Muscle of leg (tissue), 11 donors: ENCODE data around the gene ELFN2. TPM values are rescaled to one million over a fixed set of nuclear protein-coding genes. Genes with fewer than 3 reads are reported as not detected.

Experiments
- DNase-seq: peaks from one replicate; pipeline ENCODE4 v3.0.0; 2013
- H3K27ac ChIP-seq: one replicate; pipeline ENCODE4 v1.5.1; 2013; ENCODE audit warnings: mild to moderate bottlenecking, low read length, control low read depth
- H3K27me3 ChIP-seq: one replicate; pipeline ENCODE4 v1.6.1; 2013; ENCODE audit warnings: low read length; ENCODE audit not compliant: control insufficient read depth, insufficient read depth
- H3K36me3 ChIP-seq: one replicate; pipeline ENCODE4 v1.6.1; 2013; ENCODE audit warnings: low read length; ENCODE audit not compliant: control insufficient read depth, insufficient read depth
- H3K4me1 ChIP-seq: one replicate; pipeline ENCODE4 v1.6.1; 2013; ENCODE audit warnings: low read length; ENCODE audit not compliant: control insufficient read depth, insufficient read depth
- H3K4me3 ChIP-seq: one replicate; pipeline ENCODE4 v1.5.1; 2013; ENCODE audit warnings: low read length, control low read depth
- H3K9me3 ChIP-seq: replicated peaks from 2 replicates; pipeline ENCODE4 v1.6.1; 2013; ENCODE audit warnings: low read depth, low read length; ENCODE audit not compliant: control insufficient read depth
- whole genome bisulfite sequencing: methylation state at CpG from one replicate; pipeline ENCODE4 v1.1.5; 2013; ENCODE audit warnings: missing lambda C conversion rate; ENCODE audit not compliant: insufficient coverage; 5-methylcytosine and 5-hydroxymethylcytosine counted together
- polyA plus RNA-seq, 8 donors: library from polyadenylated mRNA; unstranded; fragments of 120-200 nt; gene quantifications; one replicate each; pipeline versions ENCODE4 v1.2.1 to v1.2.3, GENCODE V29; 2013; ENCODE audit warnings: inconsistent platforms in 1 of 8, low replicate concordance in 1 of 8; ENCODE audit not compliant: insufficient read length in 8 of 8, insufficient read depth in 1 of 8
- total RNA-seq: library from RNA; stranded (reverse); fragments of 120-200 nt; gene quantifications from one replicate; pipeline ENCODE4 v1.2.4, GENCODE V29; 2013

Gene ELFN2
- total and polyA plus RNA-seq, 9 donors = 0.35 to 2.2 (median 1.3) TPM

- H3K36me3 ChIP-seq = no peaks in the 10 kb centered on the region
- no peak overlapping the region for H3K27ac ChIP-seq
- H3K4me3 ChIP-seq = no peak overlapping the region
- H3K4me1 ChIP-seq = no peaks in the 10 kb centered on the region
- peaks cover 20% of the 10 kb centered on the region for H3K27me3 ChIP-seq
- no peak for DNase-seq
- no peaks in the 10 kb centered on the region for H3K9me3 ChIP-seq
- 85% methylated on average over 16 of the region's 16 CpGs for WGBS
Measured at GRCh38 chr22:37353839-37354238, 73.4 kb downstream of the ELFN2 start.

- WGBS = 80% methylated on average over 7 of the region's 7 CpGs
- Histone ChIP-seq H3K27me3 (peaks cover 17% of the 10 kb centered on the region), H3K36me3 (no peaks in the 10 kb centered on the region), H3K4me1 (no peaks in the 10 kb centered on the region), H3K4me3 (no peak overlapping the region), H3K27ac (no peak overlapping the region), H3K9me3 (no peaks in the 10 kb centered on the region)
- DNase-seq = no peak
Measured at GRCh38 chr22:37352481-37352880, 74.8 kb downstream of the ELFN2 start.

GRCh38 chr22:37351232-37351631 is 76.0 kb downstream of the ELFN2 start:
- Histone ChIP-seq H3K4me3 (no peak overlapping the region), H3K4me1 (peaks cover 7% of the 10 kb centered on the region), H3K36me3 (no peaks in the 10 kb centered on the region), H3K27ac (no peak overlapping the region), H3K9me3 (no peaks in the 10 kb centered on the region), H3K27me3 (peaks cover 17% of the 10 kb centered on the region)
- DNase-seq = no peak
- WGBS = 71% methylated on average over 3 of the region's 3 CpGs

- no peaks in the 10 kb centered on the region for H3K36me3 ChIP-seq
- peaks cover 13% of the 10 kb centered on the region for H3K27me3 ChIP-seq
- H3K9me3 ChIP-seq = no peaks in the 10 kb centered on the region
- 87% methylated on average over 17 of the region's 19 CpGs for WGBS
- no peak overlapping the region for H3K4me3 ChIP-seq
- peaks cover 13% of the 10 kb centered on the region for H3K4me1 ChIP-seq
- H3K27ac ChIP-seq = no peak overlapping the region
- DNase-seq = no peak
Measured at GRCh38 chr22:37349043-37349814, 78.0 kb downstream of the ELFN2 start.

GRCh38 chr22:37346505-37346895 is 80.8 kb downstream of the ELFN2 start:
- peak overlapping the region; percentile 72 for H3K27ac ChIP-seq
- no peak overlapping the region for H3K4me3 ChIP-seq
- H3K9me3 ChIP-seq = no peaks in the 10 kb centered on the region
- H3K4me1 ChIP-seq = peaks cover 21% of the 10 kb centered on the region
- 49% methylated on average over 6 of the region's 7 CpGs for WGBS
- H3K36me3 ChIP-seq = no peaks in the 10 kb centered on the region
- DNase-seq = no peak
- H3K27me3 ChIP-seq = peaks cover 12% of the 10 kb centered on the region

GRCh38 chr22:37345863-37346504 is 81.3 kb downstream of the ELFN2 start:
- Histone ChIP-seq H3K9me3 (no peaks in the 10 kb centered on the region), H3K36me3 (no peaks in the 10 kb centered on the region), H3K27me3 (peaks cover 16% of the 10 kb centered on the region), H3K4me3 (no peak overlapping the region), H3K4me1 (peaks cover 21% of the 10 kb centered on the region), H3K27ac (peak overlapping the region; percentile 72)
- 6% methylated on average over 8 of the region's 13 CpGs for WGBS
- peak; percentile 82 for DNase-seq

GRCh38 chr22:37344735-37345449 is 82.4 kb downstream of the ELFN2 start:
- no peak overlapping the region for H3K4me3 ChIP-seq
- H3K36me3 ChIP-seq = no peaks in the 10 kb centered on the region
- peaks cover 24% of the 10 kb centered on the region for H3K27me3 ChIP-seq
- H3K27ac ChIP-seq = peak overlapping the region; percentile 13
- 72% methylated on average over 10 of the region's 13 CpGs for WGBS
- peaks cover 21% of the 10 kb centered on the region for H3K4me1 ChIP-seq
- no peak for DNase-seq
- H3K9me3 ChIP-seq = no peaks in the 10 kb centered on the region

GRCh38 chr22:37343863-37344734 is 83.2 kb downstream of the ELFN2 start:
- H3K27me3 ChIP-seq = peaks cover 29% of the 10 kb centered on the region
- no peak overlapping the region for H3K4me3 ChIP-seq
- WGBS = 70% methylated on average over 8 of the region's 17 CpGs
- no peaks in the 10 kb centered on the region for H3K9me3 ChIP-seq
- DNase-seq = no peak
- H3K36me3 ChIP-seq = no peaks in the 10 kb centered on the region
- no peak overlapping the region for H3K27ac ChIP-seq
- peaks cover 21% of the 10 kb centered on the region for H3K4me1 ChIP-seq

- 28% methylated on average over 10 of the region's 11 CpGs for WGBS
- peaks cover 21% of the 10 kb centered on the region for H3K4me1 ChIP-seq
- no peak overlapping the region for H3K27ac ChIP-seq
- no peak overlapping the region for H3K4me3 ChIP-seq
- H3K27me3 ChIP-seq = peaks cover 31% of the 10 kb centered on the region
- no peaks in the 10 kb centered on the region for H3K36me3 ChIP-seq
- H3K9me3 ChIP-seq = no peaks in the 10 kb centered on the region
- peak; percentile 48 for DNase-seq
Measured at GRCh38 chr22:37343348-37343747, 83.9 kb downstream of the ELFN2 start.
